H1 (cell line): ENCODE measurements around the gene ANKS1B. TPM values are rescaled to one million over a fixed set of nuclear protein-coding genes. Genes with fewer than 3 reads are reported as not detected.

Experiments
- CBX5 ChIP-seq: fragments of 300-800, 300-1000 bp; sonication (generic); IDR thresholded peaks from 2 replicates; pipeline ENCODE4 v1.7.1; 2016; ENCODE audit warnings: antibody characterized with exemption, low read length, low read depth
- RFX5 ChIP-seq: IDR thresholded peaks from 2 replicates; pipeline ENCODE4 v1.6.1; 2011; ENCODE audit warnings: low read depth, low read length, improper control_type of control experiment, borderline replicate concordance
- SP4 ChIP-seq: IDR thresholded peaks from 2 replicates; pipeline ENCODE4 v1.6.1; 2012; ENCODE audit warnings: low read length, inconsistent platforms
- TAF1 ChIP-seq: IDR thresholded peaks from 2 replicates; pipeline ENCODE4 v1.6.1; 2011; ENCODE audit warnings: mild to moderate bottlenecking, low read depth, low read length
- polyA plus RNA-seq, 7 experiments: library from polyadenylated mRNA; depleted of rRNA in 3 of 7; stranded (reverse) in 5 of 7; unstranded in 2 of 7; fragments of >200 nt in 5 of 7; fragments of 200-250 nt in 2 of 7; gene quantifications; 1 replicate in 5 of 7; 2 replicates in 1 of 7; 4 replicates in 1 of 7; pipeline versions ENCODE4 v1.2.1 to v1.2.3, GENCODE V29; 2011 to 2013; ENCODE audit warnings: missing spikeins in 2 of 7, mixed read lengths in 2 of 7
- total RNA-seq: library from RNA; stranded (reverse); fragmentation: NEBNext Ultra II Directional; extraction: Animal tissue kit (Norgen Biotek cat#: 25700); gene quantifications from 2 replicates; pipeline ENCODE4 v1.2.1, GENCODE V29; 2021

The ANKS1B gene
- total and polyA plus RNA-seq, 2 of the 8 experiments (the other 6 are each of a cell fraction or from before 2014, with no cell fraction given), result 2.7 to 6.1 TPM

DNA sequence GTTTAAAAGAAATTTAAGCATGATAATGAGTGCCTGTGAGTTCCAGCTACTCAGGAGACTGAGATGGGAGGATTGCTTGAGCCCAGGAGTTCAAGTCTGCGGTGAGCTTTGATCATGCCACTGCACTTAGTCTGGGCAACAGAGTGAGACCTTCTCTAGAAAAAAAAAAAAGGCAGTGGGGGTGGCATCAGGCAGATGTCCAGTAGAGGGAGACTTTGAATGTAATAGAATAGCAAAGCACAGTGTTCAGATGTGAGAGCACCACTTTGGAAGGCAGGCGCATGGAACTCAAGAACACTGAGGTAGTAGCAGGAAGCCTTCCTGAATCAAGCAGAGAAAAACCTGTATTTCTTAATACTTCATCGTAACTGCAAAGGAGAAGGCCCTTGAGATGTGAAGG lies 731.7 kb downstream of the ANKS1B start (continued):
- TF ChIP-seq RFX5 (no peak), TAF1 (no peak), SP4 (no peak), CBX5 (no peak)
